Caki2 (cell line): ENCODE measurements around the gene PYROXD2. TPM values are rescaled to one million over a fixed set of nuclear protein-coding genes. Genes with fewer than 3 reads are reported as not detected.

Experiments
- DNase-seq: peaks from one replicate; pipeline ENCODE4 v3.0.0-alpha.2; 2015; ENCODE audit warnings: low read depth
- in situ Hi-C: cut with HindIII; loops from 2 replicates; pipeline ENCODE4 v1.10.0; 2016; ENCODE audit warnings: low sequenced_read_pairs, low pct_unique_long_range_greater_than_20kb, mixed read lengths
- total RNA-seq: library from RNA; depleted of rRNA; stranded (reverse); fragments of >200 nt; shearing (Covaris generic); gene quantifications from 2 replicates; pipeline ENCODE4 v1.2.3, GENCODE V29; 2014; ENCODE audit warnings: low replicate concordance

PYROXD2 gene
- total RNA-seq, 1 experiment from 2014 or later, result 7.1 TPM

DNA sequence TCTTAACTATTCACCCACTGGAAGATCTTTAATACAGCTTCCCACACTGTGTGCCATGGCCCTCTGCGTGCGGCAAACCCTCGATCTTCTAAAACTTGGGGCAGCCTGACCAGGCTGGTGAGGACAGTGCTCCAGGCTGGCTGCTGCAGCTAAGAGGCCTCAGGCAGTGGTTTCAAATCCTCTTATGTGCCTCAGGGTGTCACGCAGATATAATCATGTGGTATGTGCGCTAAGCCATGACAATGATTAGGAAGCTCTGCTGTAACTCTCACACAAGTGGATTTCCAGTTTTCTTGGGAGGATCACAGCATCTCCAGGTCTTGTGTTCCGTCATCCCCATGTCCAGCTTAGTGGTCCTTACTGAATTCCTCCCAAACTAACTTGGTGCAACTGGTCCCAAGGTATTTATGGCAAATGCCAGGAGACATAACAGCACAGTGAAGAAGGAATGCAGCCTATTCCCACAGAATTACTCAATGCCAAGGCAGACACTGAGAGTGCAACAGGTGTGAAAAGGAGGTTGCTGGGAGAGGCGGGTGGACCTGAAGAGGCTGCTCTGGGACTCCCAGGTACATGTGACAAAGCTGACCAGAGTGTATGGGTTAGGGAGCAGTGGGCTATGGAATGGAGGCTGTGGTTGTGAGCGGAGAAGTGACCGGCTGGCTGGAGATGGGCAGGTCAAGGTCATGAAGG is 29.5 kb upstream of the PYROXD2 start:
- in situ Hi-C loops, result no loop called here
- peak; percentile 34 for DNase-seq

DNA sequence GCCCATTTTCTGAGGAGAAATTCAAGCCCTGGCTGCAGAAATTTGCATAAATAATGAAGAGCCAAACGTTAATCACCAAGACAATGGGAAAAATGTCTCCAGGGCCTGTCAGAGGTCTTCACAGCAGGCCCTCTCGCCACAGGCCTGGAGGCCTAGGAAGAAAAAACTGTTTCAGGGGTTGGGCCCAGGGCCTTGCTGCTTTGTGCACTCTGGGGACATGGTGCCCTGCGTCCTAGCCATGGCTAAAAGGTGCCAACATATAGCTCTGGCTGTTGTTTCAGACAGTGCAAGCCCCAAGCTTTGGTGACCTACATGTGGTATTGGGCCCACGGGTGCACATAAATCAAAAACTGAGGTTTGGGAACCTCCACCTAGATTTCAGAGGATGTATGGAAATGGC is 23.7 kb upstream of the PYROXD2 start:
- in situ Hi-C loops, result no loop called here
- no peak for DNase-seq

DNA sequence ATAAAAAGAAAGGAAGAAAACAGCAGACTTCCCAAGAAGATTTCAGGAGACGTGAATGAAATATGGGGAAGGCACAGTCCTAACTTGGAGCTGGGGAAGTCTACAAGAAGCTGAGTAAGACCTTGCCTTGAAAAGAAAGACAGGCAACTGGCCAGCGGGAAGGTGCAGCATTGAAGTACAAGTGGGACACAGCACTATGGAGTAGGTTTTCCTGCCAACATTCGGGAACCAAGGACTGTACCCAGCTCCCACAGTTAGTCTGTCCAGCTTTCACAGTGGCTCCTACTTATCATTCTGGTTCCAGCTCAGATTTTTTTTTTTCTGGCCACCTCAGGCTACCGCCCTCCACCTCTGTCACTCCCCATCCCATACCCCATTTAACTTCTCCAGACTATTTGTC is 21.7 kb upstream of the PYROXD2 start:
- DNase-seq, result no peak
- in situ Hi-C loops, result no loop called here

DNA sequence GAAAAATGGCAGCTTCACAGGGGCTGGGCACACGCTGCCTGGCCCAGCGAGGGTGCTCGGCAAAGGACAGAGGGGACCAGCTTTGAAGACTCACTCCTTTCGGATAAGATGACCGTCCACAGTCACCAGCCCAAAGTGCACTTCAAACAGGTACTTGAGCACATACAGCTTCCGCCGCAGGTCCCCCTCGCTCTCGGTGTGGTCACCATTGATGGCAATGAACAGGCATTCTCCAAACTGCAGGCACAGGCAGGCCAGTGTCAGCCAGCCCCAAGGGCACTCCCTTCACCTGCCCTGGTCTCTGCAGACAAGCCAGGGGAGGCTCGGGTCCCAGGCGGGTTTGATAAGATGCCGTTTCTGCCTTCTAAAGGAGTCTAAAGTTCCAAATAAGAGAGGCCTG is 20.2 kb upstream of the PYROXD2 start:
- in situ Hi-C loops, result no loop called here

DNA sequence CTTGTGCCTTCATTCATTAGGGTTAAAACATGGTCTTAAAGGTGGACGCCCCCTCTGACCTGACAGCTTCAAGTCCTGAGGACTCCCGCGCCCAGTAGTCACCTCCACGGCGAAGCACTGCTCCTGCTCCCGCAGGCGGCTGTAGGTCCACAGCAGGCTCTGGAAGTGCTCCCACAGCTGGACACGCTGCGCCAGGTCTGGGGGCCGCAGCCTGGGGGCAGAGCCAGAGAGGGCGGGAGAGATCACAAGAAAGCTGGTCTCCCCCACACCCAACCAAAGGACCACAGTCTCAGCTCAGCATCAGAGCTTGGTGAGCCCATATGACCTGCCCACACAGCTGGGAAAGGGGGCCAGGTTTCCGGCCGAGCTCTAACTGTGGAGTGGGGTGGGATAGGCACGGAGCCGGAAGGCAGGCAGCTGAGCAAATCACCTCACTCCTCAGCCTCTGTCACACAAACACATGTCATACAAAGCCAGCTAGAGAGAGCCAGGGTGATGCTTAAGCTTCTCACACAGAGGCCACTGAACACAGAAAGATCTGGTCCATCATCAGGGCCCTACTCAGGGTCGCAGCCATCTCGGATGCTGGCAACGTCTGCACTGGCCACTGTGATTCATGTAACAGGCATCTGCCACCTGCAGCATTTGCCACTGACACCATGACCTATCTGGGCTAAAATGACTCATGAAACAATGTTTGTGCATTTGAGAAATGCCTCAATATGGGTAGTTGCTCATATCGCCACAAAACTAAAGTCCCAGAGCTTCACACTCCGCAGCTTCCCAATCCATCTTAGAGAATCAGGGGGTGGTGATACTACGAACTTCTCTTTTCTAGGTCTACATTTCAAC is 19.1 kb upstream of the PYROXD2 start:
- in situ Hi-C loops, result no loop called here
- peak; percentile 50 for DNase-seq

More for the DNA sequence above, 20.2 kb upstream of the PYROXD2 start:
- DNase-seq, result no peak

DNA sequence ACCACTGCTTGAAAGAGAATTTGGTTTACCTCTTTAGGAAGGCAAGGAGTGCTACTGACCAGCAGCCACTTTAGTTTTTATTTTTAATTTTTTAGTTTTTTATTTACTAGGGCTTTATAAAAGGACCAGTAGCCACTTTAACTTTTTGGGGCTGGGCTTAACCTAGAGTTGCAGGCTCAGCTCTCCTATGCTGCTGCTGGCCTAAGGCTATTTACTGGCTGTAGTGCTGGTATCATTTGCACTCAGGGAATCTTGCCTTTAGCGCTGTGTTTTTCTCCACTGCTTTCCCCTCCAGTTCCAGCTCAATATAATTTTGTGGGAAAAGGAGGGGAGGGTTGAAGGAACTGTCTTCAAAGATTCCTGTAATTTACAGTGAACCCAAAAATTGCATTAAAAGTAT is 18.4 kb upstream of the PYROXD2 start:
- no peak for DNase-seq
- in situ Hi-C loops, result no loop called here

DNA sequence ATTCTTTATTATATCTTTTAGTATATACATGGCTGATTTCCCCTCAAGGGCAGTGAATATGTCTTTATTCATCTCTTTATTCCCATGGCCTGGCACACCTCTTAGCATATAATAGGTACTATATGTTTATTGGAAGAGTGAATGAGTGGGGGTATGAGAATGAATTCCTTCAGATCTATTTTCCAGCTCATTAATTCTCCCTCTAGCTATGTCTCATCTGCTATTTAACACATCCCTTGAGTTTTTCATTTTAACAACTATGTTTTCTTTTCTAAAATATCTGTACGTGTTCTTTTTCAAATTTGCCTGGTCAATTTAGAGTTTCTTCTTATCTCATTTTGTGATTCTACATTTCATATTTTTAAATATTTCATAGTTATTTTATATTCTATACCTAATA is 17.3 kb upstream of the PYROXD2 start:
- DNase-seq, result no peak
- in situ Hi-C loops, result no loop called here

DNA sequence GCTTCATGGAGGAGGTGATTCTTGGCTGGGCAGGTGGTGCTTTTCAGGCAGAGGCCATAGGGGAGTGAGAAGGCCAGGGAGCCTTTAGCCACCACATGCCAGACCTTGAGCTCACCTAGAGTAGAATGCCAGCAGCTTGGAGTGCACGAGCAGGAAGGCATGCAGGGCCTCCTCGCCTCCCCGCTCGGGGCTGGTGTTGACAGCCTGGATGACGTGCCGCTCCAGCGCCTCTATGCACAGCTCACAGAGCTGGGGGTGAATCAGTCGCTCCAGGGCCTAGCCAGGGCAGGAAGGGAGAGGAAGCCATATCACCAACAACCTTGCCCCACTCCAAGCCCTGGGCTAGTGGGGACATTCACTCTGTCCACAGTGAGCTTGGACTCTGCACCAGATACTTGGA is 16.0 kb upstream of the PYROXD2 start:
- in situ Hi-C loops, result no loop called here
- DNase-seq, result peak; percentile 49

DNA sequence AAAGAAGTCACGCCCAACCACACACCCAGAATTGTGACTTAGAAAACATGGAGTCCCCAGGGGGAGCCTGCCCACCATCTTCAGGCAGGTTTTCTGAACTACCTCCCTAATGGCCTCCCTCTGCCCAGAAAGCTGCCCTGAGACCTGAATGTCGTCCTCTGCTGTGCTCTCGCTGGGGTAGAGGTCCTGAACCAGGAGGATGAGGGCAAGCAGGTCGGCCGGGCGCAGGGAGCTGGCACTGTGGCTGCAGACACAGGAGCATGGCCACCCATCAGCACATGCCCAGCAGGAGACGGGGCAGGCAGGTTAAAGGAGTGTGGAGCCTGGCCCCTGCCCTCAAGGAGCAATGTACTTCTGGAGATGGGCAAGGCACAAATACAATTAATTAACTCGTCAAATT is 15.4 kb upstream of the PYROXD2 start:
- no peak for DNase-seq
- in situ Hi-C loops, result no loop called here

DNA sequence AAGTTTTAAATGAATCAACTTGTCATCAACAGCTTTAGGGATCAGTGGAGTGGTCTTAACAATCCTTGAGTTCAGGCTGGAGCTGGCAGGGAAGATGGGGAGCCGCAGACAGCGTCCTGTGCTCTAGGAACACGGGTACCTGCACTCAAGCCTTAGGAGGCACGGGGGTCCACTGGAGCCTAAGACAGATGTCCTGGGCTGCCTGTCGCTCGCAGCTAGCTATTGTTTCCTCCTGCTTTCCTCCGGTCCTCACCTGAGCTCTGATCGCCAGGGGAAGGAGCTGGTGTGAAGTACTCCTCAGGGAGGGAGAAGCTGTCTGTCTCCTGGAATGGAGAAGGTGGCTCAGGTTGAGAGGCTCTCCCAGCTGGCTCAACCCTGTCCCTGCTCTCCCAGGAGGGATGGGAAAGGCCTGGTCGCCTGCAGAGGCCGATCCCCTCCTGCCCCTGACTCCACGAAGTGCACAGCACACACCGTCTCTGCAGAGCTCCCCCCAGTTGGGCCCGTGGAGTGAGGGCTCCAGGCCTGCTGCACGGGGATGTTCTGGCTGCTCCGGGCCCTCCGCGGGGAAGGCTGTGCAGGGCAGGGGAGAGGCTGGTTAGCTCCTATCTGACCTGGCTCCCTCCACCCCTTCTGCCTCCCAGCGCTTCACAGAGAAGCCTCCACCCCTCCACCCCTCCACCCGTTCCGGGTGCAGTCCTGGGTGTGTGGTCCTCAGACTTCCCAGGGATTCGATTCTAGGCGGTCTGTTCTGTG is 14.5 kb upstream of the PYROXD2 start:
- no peak for DNase-seq
- in situ Hi-C loops, result no loop called here

DNA sequence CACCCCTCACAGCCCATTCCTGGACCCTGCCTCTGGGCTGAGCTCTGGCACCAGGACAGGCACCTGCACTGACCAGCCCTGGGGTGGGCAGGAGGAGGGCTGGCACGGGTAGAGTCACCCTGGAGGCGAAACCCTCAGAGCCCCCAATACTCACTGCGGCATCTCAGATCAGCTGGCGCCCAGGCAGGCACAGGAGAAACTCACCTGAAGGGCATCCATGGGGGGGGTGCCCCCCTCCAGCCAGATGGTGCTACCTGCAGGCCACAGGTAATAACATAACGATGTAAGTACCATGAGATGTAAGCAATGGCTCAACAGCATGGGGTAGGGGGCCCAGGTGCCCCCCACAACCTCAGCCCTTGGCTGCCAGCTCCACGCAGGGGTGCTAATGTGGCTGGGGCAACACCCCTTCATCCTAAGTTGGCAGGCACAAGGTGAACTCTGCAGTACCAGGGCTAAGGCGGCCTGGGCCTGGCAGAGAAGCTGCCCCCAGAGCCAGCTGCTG is 12.1 kb upstream of the PYROXD2 start:
- in situ Hi-C loops, result no loop called here
- DNase-seq, result no peak

DNA sequence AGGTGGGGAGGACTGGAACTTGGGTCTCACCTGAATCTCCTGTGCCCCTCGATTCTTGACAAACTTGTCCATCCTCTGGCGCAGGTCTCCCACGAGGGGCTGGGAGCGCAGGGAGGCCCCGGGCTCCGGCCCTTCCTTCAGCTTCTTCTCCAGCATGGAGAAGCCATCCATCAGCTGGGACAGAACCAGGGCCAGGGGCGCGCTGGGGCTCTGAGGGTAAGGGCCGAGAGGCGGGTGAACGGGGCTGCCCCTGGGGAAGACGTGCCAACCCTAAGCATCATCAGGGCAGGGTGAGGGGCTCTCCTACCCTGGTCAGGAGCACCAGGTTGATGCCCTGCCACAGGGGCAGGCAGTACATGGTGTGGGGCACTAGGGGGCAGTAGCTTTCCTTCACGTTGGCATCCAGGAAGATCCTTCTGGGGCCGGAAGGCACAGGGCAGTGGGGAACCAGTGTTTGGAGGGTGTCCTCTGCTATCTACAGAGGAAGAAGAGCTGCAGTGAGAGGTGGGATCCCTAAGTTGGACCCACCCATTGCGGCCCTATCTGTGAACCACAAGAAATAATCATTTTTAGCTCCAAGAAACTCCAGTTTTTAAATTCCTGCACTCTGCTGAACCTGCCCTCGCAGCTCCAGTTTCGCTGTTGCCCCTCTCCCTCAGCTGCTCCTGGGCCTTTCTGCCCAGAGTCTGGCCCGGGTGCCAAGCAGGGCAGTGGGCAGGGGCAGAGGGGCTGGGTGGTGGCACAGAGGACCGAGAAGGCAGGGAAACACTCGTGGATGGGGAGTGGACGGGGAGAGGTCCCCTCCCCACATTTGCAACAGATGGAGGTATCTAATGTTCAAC is 10.8 kb upstream of the PYROXD2 start:
- DNase-seq, result peak; percentile 25
- in situ Hi-C loops, result no loop called here

DNA sequence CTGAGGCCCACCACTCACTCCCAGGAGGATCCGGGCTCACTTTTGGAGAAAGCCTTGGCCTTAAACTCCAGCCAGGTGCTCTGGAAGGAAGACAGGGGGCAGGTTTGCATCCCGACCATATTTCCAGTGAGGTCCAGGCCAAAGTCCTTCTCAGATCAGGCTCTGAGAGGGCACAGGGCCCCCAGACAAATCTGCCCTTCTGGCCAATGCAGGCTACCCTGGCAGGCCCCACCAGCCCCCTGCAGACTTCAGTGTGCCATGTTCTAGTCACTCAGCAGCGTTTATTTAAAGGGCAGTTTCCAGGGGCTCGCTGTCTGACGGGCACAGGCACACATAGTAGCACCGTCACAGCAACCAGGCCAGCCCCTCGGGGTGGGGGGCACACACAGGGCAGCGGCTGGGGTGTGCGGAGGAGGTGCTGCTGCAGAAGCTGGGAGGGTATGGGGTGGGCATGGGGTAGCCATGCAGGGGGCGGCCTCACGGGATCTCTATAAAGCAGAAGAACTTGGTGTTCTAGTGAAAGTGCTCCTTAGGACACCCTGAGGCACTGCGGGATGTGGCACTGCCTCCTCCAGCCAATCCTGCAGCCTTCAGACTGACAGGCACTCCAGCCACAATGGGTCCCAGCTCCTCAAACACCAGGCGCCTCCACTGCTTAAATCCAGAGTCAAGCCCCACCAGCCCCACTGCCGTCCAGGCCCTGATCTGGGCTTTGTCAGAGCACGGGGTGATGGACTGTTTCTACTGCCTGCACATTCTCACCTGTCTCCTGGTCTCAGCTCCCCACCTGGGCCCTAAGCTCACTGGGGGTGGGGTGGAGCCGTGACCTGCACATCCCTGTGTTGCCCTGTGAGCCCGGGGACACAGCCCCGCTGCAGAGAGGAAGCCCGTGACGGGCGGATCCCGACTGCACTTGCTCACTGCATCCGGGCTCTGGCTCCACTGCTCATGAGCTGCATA is 9.6 kb upstream of the PYROXD2 start:
- DNase-seq, result no peak
- in situ Hi-C loops, result no loop called here

DNA sequence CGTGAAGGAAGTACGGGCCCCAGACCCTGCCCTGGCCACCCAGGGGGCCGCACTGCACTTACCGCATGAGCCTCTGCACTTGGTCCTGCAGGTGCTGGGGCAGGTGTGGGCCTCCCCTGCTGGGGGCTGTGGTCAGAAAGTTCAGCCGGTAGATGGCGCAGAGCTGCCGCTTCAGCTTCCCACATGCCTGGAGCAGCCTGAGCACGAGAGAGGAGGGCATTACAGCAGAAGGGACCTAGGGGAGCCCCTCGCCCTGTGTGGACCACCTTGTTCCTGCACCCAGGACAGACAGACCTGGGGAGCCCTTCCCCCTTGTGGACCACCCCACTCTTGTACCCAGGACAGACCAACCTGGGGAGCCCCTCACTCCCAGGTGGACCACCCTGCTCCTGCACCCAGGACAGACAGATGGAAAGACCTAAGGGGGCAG is 8.7 kb upstream of the PYROXD2 start:
- no peak for DNase-seq
- in situ Hi-C loops, result no loop called here

DNA sequence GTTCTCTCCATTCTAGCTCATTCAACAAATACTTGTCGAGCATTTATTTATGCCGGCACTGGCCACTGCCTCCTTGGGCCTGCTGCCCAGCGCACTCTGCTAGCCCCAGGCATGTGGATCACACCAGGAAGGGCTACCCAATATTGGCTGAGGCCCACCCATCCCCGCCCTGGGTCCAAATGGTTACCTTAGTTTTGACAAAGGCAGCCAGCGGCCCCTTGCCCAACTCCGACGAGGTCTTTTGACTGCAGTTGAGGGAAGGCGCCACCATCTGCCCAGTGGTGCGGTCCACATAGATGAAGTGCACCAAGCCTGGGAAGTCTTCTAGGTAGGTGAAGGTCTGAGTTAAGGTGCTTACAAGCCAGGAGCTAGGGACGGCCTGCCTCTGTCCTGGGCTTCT is 7.2 kb upstream of the PYROXD2 start:
- in situ Hi-C loops, result no loop called here
- DNase-seq, result no peak

DNA sequence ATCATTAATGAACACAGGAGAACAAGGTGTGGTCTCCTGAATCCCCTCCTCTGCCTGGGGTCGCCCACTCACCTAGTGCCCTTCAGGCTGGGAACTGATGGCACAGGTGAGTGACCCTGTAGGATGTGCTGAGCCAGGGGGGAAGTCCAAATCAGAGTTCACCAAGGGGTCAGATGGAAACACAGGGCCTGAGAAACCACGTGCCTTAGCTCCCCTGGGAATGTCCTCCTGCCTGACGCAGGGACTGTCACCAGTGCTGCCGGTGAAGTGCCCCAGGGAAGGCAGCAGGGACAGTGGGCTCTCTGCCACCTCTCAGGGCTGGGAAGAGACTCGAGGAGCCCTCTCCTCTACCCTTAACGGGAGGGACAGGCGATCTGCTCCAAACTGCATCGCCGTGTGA is 5.8 kb upstream of the PYROXD2 start:
- DNase-seq, result no peak
- in situ Hi-C loops, result no loop called here
